Measurements from ENCODE around the gene AGXT2.

GRCh38 chr5:35082530-35082929 lies 34.8 kb upstream of the AGXT2 start:
- TF ChIP-seq CTCF (IDR thresholded peaks at IDR 0.05; ENCODE audit: borderline replicate concordance, extremely low read depth, low read length, poor library complexity, severe bottlenecking) (no peak), EZH2 (IDR thresholded peaks at IDR 0.05; ENCODE audit: borderline replicate concordance, low read depth, low read length, severe bottlenecking) (no peak)

Data from DND-41 (cell line).